PC-9 (cell line): ENCODE results near the gene MAGED2.

Experiments
- CTCF ChIP-seq: fragments of 200-600 bp; sonication (generic); conservative IDR thresholded peaks from 2 replicates; pipeline ENCODE4 v1.6.1; 2017; ENCODE audit warnings: mixed run types, antibody characterized with exemption, mild to moderate bottlenecking, moderate library complexity
- EZH2 ChIP-seq: fragments of 200-600 bp; sonication (generic); IDR thresholded peaks from 2 replicates; pipeline ENCODE4 v1.8.0; 2017; ENCODE audit warnings: antibody characterized with exemption, low read depth

- TF ChIP-seq CTCF: no peak
- no peak for TF ChIP-seq EZH2
Measured at GRCh38 chrX:54817220-54817820, 9.8 kb downstream of the MAGED2 start.
